Activated CD4-positive, alpha-beta T cell treated with anti-CD3 and anti-CD28 coated beads, Interleukin-2, amount 10 ng/mL, durations not matched to agents 7 days and 5 days (primary cell): ENCODE measurements around the gene SNRPD1. TPM values are rescaled to one million over a fixed set of nuclear protein-coding genes. Genes with fewer than 3 reads are reported as not detected.

Experiments
- CTCF ChIA-PET: fragments of 350-600 bp; sonication (Branson Sonifier 250); formaldehyde crosslinking; loops from one replicate; lab custom pipeline; 2021; ENCODE audit warnings: antibody characterized with exemption; lab: Charles Lee
- POLR2A ChIA-PET: fragments of 350-600 bp; sonication (Branson Sonifier 250); formaldehyde crosslinking; loops from one replicate; lab custom pipeline; 2021; ENCODE audit warnings: antibody characterized with exemption; lab: Charles Lee
- DNase-seq: peaks from one replicate; pipeline ENCODE4 v3.0.0-alpha.2; 2020
- H3K27ac Mint-ChIP-seq: one replicate; pipeline ENCODE4 v1.8.0; 2021; ENCODE audit warnings: mild to moderate bottlenecking, moderate library complexity, mixed read lengths
- H3K27me3 Mint-ChIP-seq: one replicate; pipeline ENCODE4 v1.8.0; 2021; ENCODE audit warnings: mixed read lengths
- H3K36me3 Mint-ChIP-seq: one replicate; pipeline ENCODE4 v1.8.0; 2021; ENCODE audit warnings: low read depth, mixed read lengths
- H3K4me1 Mint-ChIP-seq: one replicate; pipeline ENCODE4 v1.8.0; 2021; ENCODE audit warnings: mixed read lengths
- H3K4me3 Mint-ChIP-seq: one replicate; pipeline ENCODE4 v1.8.0; 2021; ENCODE audit warnings: mild to moderate bottlenecking, moderate library complexity, mixed read lengths
- H3K9me3 Mint-ChIP-seq: one replicate; pipeline ENCODE4 v1.8.0; 2021; ENCODE audit warnings: mixed read lengths
- microRNA-seq: library from miRNA; unstranded; fragments of <30 nt; microRNA quantifications from one replicate; pipeline ENCODE4 v1.2.0, GENCODE V29; 2021; ENCODE audit warnings: borderline microRNAs expressed, borderline replicate concordance
- total RNA-seq, 2 experiments: library from RNA; stranded (reverse); gene quantifications; one replicate each; pipeline ENCODE4 v1.2.3, GENCODE V29; 2021

The SNRPD1 gene
- total RNA-seq, 2 experiments from 2014 or later, result 69.7 to 101 TPM

- Mint-ChIP-seq H3K4me3 (no peak overlapping the region), H3K27me3 (no peaks in the 10 kb centered on the region), H3K4me1 (peaks cover 15% of the 10 kb centered on the region), H3K36me3 (peaks cover 14% of the 10 kb centered on the region), H3K27ac (no peak overlapping the region), H3K9me3 (no peaks in the 10 kb centered on the region)
- CTCF ChIA-PET, result interaction anchor here (0.8 to 1.9 kb wide), 8 partner anchors 8 to 82 kb away, joined by 3 to 7 read pairs (median 4); partner anchors contain the start of genes ESCO1 and SNRPD1
- POLR2A ChIA-PET, result interaction anchor here (0.7 to 1.4 kb wide), 2 partner anchors 58 to 1548 kb away, joined by 3 to 4 read pairs; partner anchors contain the start of gene MIB1
- peak; percentile 50 for DNase-seq
These were observed 70.4 kb downstream of the SNRPD1 start for GRCh38 chr18:21682371-21683051.

Small RNA genes lying within 50 kb of the gene (microRNA-seq; reads per million reads assigned to microRNA genes)
- not detected for gene MIR320C1

Other genes with a start within 250 kb of the SNRPD1 start
- gene ESCO1, start 11.6 kb upstream of the SNRPD1 start, total RNA-seq, result 10 to 100 TPM; 19.3 to 23.3 TPM
- gene ABHD3, start 92.5 kb downstream of the SNRPD1 start, total RNA-seq, result 10 to 100 TPM; 53.4 to 57.6 TPM
- 10 to 100 TPM; 36.7 to 37.3 TPM for gene MIB1, start 128.5 kb downstream of the SNRPD1 start, total RNA-seq